Ectodermal cell (in vitro differentiated cells): ENCODE measurements around the gene ACTL7A.

Experiments used
- H3K27ac ChIP-seq: 2 replicates; pipeline ENCODE4 v1.7.0; 2013; ENCODE audit warnings: mild to moderate bottlenecking, low read depth, low read length; ENCODE audit not compliant: insufficient read depth, poor library complexity, severe bottlenecking
- H3K27me3 ChIP-seq: 2 replicates; pipeline ENCODE4 v1.7.0; 2013; ENCODE audit warnings: mild to moderate bottlenecking, low read length; ENCODE audit not compliant: insufficient read depth, control insufficient read depth, poor library complexity, severe bottlenecking
- H3K36me3 ChIP-seq: one replicate; pipeline ENCODE4 v1.7.0; 2013; ENCODE audit warnings: low read length; ENCODE audit not compliant: control insufficient read depth, insufficient read depth
- H3K4me1 ChIP-seq: one replicate; pipeline ENCODE4 v1.7.0; 2013; ENCODE audit warnings: low read length; ENCODE audit not compliant: control insufficient read depth, insufficient read depth
- H3K4me3 ChIP-seq: 2 replicates; pipeline ENCODE4 v1.7.0; 2013; ENCODE audit warnings: low read depth, low read length, control low read depth; ENCODE audit not compliant: insufficient read depth
- H3K9me3 ChIP-seq: 2 replicates; pipeline ENCODE4 v1.7.0; 2013; ENCODE audit warnings: mild to moderate bottlenecking, low read length, moderate library complexity; ENCODE audit not compliant: control insufficient read depth
- WGBS, 2 experiments: methylation state at CpG; one replicate each; pipeline ENCODE4 v1.1.7; 2013; ENCODE audit warnings: missing lambda C conversion rate in 2 of 2; 5-methylcytosine and 5-hydroxymethylcytosine counted together

Gene ACTL7A

GRCh38 chr9:108869092-108869725, 7.1 kb downstream of the ACTL7A start:
- no peaks in the 10 kb centered on the region for H3K4me1 ChIP-seq
- H3K27me3 ChIP-seq: no peaks in the 10 kb centered on the region
- peaks cover 18% of the 10 kb centered on the region for H3K36me3 ChIP-seq
- H3K9me3 ChIP-seq: no peaks in the 10 kb centered on the region
- H3K27ac ChIP-seq: no peak overlapping the region
- WGBS, 2 experiments: 91 to 94% methylated on average over 3 of the region's 3 CpGs
- H3K4me3 ChIP-seq: no peak overlapping the region

DNA sequence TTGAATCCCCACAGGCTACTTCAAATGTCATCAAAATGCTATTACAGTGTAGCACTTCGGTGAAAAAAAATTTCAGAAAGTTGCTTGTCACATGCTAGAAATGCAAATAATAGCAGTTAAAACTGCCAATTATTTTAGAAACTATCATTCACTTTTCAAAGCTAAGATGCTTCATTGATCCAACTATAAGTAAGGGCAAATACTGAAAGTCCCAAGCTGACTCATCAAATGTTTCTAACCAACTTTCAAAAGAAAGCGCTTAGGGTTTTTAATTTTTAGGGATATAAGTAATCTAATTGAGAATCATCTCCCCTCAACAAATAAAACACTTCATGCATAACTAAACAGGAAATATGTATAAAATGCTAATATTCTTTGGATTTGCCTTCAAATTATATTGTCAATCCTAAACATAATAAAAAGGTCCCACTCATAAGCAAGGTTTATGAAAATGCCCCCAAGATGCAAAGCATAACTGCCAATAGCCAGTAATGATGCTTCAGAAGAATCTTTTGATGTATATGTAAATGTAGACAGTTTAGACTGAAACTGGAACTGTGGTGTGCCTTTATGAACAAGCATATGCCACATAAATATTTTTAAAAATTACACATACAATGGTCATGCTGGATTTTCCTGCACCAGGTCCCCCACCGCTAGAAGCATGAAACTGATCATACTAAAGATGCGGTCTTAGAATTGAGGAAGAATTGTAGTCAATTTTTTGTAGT, 12.2 kb downstream of the ACTL7A start:
- H3K4me1 ChIP-seq: no peaks in the 10 kb centered on the region
- H3K36me3 ChIP-seq: peaks cover 36% of the 10 kb centered on the region
- 88 to 96% methylated on average over 3 of the region's 4 CpGs for WGBS, 2 experiments
- H3K4me3 ChIP-seq: no peak overlapping the region
- H3K9me3 ChIP-seq: no peaks in the 10 kb centered on the region
- no peaks in the 10 kb centered on the region for H3K27me3 ChIP-seq
- no peak overlapping the region for H3K27ac ChIP-seq

DNA sequence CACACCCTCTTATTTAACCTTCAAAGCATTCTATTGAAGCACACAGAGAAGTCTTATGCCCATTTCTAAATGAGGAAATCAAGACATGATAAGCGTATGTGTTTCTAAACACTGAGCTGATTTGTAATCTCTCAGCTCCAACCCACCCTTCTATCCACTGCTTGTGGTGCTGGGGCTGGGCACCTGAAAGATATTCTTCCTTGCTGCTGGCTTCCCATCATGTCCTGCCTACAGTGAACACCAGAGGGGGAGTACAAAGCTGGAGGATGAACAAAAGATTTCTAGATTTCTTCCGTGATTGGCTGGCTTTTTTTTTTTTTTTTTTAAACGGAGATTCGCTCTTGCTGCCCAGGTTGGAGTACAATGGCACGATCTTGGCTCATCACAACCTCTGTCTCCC, 14.4 kb downstream of the ACTL7A start:
- no peaks in the 10 kb centered on the region for H3K4me1 ChIP-seq
- H3K9me3 ChIP-seq: no peaks in the 10 kb centered on the region
- 89 to 95% methylated on average over 5 of the region's 5 CpGs for WGBS, 2 experiments
- no peak overlapping the region for H3K27ac ChIP-seq
- H3K36me3 ChIP-seq: peaks cover 38% of the 10 kb centered on the region
- no peak overlapping the region for H3K4me3 ChIP-seq
- no peaks in the 10 kb centered on the region for H3K27me3 ChIP-seq

DNA sequence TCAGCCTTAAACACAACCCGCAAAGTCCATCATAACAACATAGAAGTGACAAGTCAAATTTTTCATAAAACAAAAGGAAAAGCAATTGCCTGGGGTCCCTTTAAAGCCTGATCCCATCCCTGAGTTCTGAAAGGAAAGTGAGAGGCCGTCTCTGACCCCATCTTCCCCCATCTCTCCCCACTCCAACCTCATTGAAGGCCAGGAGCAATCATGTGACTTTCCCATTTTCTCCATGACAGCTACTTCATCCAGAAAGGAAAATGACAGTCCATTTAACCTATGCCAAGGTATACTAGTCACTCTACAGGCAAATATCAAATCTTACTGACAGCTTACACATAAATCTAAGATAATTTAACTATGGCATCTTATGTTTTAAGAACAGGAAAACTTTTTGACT, 15.5 kb downstream of the ACTL7A start:
- Histone ChIP-seq H3K27me3 (no peaks in the 10 kb centered on the region), H3K36me3 (peaks cover 31% of the 10 kb centered on the region), H3K4me1 (no peaks in the 10 kb centered on the region), H3K27ac (no peak overlapping the region), H3K4me3 (no peak overlapping the region), H3K9me3 (no peaks in the 10 kb centered on the region)
- 94 to 96% methylated on average over 2 of the region's 2 CpGs for WGBS, 2 experiments

- Histone ChIP-seq H3K4me3 (no peak overlapping the region), H3K36me3 (peaks cover 23% of the 10 kb centered on the region)
These were observed 18.8 kb downstream of the ACTL7A start for GRCh38 chr9:108880738-108881316.

GRCh38 chr9:108882052-108882888, 20.2 kb downstream of the ACTL7A start:
- Histone ChIP-seq H3K4me3 (no peak overlapping the region), H3K27me3 (no peaks in the 10 kb centered on the region), H3K9me3 (no peaks in the 10 kb centered on the region), H3K4me1 (no peaks in the 10 kb centered on the region), H3K36me3 (peaks cover 22% of the 10 kb centered on the region), H3K27ac (no peak overlapping the region)
- WGBS, 2 experiments: 92 to 94% methylated on average over 6 of the region's 6 CpGs

More at GRCh38 chr9:108880738-108881316, 18.8 kb downstream of the ACTL7A start:
- H3K9me3 ChIP-seq: no peaks in the 10 kb centered on the region
- no peaks in the 10 kb centered on the region for H3K4me1 ChIP-seq
- H3K27me3 ChIP-seq: no peaks in the 10 kb centered on the region
- WGBS, 2 experiments: 91 to 92% methylated on average over 3 of the region's 3 CpGs
- H3K27ac ChIP-seq: no peak overlapping the region

DNA sequence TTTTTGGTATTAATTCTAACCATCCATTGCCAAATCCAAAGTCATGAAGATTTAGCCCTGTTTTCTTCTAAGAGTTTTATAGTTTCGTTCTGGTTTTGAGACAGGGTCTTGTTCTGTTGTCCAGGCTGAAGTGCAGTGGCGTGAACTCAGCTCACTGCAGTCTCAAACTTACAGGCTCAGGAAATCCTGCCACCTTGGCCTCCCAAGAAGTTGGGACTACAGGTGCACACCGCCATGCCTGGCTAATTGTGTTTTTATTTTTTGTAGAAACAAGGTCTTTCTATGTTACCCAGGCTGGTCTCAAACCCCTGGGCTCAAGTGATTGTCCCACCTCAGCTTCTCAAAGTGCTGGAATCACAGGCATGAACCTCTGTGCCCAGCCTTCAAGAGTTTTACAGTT, 21.0 kb downstream of the ACTL7A start:
- H3K27ac ChIP-seq: no peak overlapping the region
- H3K9me3 ChIP-seq: no peaks in the 10 kb centered on the region
- WGBS, 2 experiments: 91 to 96% methylated on average over 3 of the region's 3 CpGs
- no peaks in the 10 kb centered on the region for H3K27me3 ChIP-seq
- H3K36me3 ChIP-seq: peaks cover 18% of the 10 kb centered on the region
- no peaks in the 10 kb centered on the region for H3K4me1 ChIP-seq
- no peak overlapping the region for H3K4me3 ChIP-seq

GRCh38 chr9:108884701-108885100, 22.6 kb downstream of the ACTL7A start:
- peaks cover 21% of the 10 kb centered on the region for H3K36me3 ChIP-seq
- H3K4me1 ChIP-seq: no peaks in the 10 kb centered on the region
- no peaks in the 10 kb centered on the region for H3K9me3 ChIP-seq
- no peak overlapping the region for H3K4me3 ChIP-seq
- no peak overlapping the region for H3K27ac ChIP-seq
- no peaks in the 10 kb centered on the region for H3K27me3 ChIP-seq
- WGBS, 2 experiments: 96 to 100% methylated on average over 1 to 3 of the region's 3 CpGs

- Histone ChIP-seq H3K27ac (no peak overlapping the region), H3K9me3 (no peaks in the 10 kb centered on the region), H3K27me3 (no peaks in the 10 kb centered on the region), H3K4me3 (no peak overlapping the region), H3K4me1 (no peaks in the 10 kb centered on the region), H3K36me3 (peaks cover 24% of the 10 kb centered on the region)
- 89 to 96% methylated on average over 1 of the region's 1 CpG for WGBS, 2 experiments
These were observed 23.7 kb downstream of the ACTL7A start for GRCh38 chr9:108885643-108886348.
